ENCODE data around the gene SETD7.
A peak's percentile ranks its signal among the peaks of the same experiment; 100 is the strongest.

Gene SETD7

DNA sequence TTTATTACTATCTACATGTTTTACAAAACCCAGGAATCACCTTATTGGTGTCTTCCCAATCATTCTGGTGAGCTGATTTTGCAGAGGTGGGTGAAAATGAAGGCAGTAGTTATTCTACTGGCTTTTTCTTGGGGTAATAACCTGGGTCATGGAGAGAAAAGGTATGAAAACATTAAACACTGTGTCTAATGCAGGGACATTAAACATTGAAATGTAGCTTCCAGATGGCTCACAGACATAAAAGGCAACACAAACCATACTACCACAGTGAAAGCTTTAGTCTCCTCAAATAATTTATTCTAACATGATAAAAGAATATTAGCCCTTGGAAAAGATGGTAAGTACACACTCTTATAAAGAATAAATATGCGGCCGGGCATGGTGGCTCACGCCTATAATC lies 8.0 kb downstream of the SETD7 start:
- DNase-seq = no peak

DNA sequence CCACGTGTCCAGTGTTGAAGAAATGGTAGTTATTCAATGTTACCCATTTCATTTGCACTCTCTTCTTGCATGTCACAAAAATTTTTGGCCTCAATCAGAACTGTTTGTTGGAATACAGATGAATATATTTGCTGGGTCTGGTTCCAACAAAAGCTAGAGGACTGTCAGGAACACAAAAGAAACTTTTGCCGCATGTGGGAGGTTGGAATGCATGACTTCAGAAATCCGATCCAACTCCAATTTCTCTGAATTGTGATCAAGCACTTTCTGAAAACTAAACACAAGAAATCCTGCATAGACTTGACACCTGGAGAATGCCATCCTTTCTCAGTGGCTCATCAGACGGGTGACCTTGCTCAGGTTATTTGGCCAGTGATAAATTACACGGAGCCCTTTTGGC lies 15.4 kb downstream of the SETD7 start:
- no peak for DNase-seq

DNA sequence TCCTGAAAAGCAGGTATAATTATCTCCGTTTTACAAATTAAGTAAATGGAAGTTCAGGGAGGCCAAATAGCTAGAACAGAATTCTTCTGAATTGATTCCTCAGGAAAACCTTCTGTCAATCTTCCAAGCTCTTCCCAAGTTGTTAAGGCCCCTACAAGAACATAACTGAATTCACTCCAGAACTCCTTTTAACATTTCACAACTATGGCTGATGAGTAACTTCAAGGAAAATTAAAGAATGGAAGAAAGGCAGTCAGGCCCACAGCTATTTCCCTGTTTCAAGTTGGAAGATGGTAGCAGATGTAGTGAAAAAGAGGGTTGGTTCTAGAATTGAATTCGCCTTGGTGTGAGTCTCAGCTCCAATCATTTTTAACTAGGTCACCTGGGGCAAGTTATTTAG lies 15.9 kb downstream of the SETD7 start:
- no peak for DNase-seq

DNA sequence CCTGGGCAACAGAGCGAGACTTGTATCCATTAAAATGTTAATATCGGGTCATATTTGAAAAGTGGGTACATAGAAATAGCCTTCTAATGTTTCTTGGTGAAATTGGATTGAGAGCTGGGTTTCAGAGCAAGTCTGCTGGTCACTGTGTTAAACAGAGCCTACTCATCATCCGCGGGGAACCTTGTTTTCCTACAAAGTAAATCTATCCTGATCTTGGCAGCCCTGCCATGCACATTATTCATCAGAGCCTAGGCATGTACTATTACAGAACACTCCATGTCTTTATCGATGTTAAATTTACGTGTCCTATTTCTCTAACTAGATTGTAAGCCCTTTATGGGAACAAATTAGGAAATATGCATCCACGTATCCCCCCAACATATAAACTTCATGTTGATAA lies 18.7 kb downstream of the SETD7 start:
- DNase-seq = no peak

DNA sequence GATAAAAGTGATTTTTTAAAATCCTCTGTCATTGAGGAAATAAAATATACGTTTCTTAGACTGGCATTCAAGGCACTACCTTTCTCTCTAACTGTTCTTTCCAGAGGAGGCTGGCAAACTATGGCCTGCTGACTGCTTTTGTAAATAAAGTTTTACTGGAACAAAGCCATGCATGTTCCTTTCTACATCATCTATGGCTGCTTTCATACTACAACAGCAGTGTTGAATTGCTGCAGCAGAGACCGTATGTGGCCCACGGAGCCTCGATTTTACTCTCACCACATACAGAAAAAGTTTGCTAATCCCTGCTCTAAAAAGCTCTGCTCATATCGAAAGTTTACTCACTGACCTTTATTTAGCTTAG lies 20.2 kb downstream of the SETD7 start:
- no peak for DNase-seq

DNA sequence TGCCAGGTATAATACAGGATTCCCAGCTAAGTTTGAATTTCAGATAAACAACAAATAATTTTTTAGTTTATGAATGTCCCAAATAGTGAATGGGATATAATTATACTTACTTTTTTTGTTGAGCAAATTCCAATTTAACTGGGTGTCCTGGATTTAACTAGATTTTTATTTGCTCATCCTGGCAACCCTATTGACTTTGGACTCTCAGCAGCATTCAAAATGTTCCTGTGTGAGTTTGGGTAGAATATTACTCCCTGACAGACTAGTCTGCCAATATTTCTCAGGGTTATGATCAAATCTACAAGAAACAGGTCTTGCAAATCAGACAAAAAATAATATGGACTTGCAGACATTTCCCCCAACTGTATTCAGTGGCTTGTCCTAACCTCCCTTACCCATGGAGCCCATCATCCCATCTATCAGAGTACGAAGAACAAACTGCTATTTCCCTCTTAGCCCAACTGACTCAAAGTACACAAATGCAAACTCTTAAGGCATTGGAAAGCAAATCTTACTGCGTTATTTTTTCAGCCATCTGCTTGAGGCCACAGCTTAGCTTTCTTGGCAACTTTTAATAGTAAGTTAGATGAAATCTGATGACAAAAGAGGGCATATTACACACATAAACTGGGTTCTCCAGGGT lies 20.7 kb downstream of the SETD7 start:
- DNase-seq = no peak

DNA sequence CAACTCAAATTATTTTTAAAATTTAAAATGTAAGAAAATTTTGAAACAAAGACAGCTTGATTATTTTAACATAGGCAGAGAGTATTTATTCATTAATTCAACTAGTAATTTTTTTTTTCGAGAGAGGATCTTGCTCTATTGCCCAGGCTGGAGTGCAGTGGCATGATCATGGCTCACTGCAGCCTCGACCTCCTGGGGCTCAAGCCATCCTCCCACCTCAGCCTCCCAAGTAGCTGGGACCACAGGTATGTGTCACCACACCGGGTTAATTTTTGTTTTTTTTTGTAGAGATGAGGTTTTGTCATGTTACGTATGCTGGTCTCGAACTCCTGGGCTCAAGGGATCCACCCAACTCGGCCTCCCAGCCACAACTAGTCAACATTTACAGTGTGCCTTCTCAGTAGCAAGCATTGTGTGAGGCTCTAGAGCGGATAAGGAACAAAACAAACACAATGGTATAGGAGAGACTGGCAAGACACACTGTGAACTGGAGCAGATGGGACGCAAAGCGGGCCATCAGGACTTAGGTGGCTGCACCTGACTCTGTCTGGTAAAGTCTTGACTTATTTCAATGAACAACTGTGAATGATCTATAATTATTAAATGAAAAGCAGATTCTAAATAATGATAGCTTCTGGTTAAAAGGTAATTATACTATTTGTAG lies 21.6 kb downstream of the SETD7 start:
- DNase-seq = no peak

DNA sequence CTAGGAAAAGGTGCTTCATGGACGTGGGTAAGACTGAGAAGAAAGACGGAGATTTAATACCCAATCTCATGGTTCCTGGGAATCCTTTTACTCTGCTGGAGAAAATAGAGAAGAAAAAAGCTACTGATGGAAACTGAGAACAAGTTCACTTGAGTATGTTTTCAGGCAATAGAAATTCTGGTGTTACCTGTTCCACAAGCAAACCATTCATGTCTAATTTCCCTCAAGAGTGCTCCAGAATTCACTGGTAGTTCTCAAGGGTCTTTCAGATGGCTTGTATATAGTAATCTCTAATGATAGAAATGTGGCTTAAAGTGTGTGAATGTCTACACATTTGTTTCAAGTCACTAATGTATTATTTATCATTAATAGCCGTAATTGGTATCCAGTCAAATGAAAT lies 22.5 kb downstream of the SETD7 start:
- DNase-seq = no peak

DNA sequence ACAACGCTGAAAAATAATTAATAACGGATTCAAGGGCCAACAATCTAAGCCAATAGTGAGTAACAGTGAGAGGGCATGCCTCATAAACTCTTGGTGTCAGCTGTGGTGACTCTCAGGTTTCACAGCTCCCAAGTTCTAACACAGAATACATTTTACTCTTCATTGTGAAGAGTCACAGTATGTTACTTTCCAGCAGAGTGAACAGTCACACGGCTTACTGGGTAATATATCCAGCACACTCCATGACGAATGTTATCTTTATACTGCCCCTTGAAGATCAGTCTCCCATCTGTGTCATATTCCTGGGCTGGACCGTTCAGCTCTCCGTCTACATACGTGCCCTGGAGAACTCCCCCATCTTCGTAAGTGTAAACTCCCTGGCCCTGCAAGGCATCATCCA lies 23.1 kb downstream of the SETD7 start:
- no peak for DNase-seq

DNA sequence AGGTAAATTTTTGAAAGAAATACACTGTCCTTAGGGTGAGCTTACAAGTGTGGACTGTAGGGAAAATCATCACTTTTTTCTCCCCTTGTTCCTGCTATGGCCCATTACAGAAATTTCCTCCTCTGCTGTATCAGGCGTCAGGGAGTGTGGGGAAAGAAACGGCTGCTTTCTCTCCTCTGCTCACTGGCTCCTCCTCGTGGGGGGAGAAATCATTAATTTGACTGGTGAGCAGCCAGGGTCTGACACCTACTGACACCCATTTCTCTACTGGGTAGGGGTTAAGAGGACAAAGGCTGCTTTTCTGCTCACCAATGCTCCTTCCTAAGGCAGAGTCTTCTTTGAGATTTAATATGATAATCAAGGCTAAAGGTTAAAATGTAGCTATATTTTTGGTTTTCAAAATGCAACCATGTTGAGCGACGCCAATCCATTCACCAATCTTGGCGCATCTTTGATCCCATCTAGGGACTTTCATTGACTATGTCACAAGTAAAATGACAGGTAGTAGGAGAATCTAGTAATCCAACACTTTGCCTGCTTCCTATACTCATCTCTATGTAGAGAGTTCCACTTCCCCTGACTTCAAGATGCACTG lies 25.1 kb downstream of the SETD7 start:
- DNase-seq = peak; percentile 60

DNA sequence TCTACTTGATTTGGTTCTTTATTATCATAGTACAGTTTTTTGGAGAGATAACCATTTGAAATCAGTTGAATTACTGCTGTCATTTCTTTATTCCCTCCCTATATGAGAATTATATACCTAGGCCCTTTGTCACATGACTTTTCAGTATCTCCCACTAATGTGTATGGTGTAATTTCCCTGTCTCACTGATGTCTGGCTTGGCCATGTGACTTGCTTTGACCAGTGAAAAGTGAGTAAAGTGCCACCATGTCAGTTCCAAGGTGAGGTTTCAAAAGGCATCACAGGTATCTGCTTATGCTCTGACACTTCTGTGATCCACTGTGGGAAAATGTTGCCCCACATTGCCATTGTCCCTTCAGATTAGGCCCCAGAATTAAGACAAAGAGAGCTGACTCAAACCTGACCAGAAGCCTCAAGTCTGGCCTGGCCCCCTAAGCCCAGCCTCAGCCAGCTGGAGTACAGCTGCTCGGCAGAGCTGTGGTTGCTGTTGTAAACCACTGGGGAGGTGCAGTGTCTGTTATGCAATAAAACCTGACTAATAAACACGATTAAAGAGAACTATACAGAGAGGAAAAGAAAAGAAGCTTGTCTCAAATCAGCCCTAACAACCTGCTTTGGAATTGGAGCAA lies 27.5 kb downstream of the SETD7 start:
- no peak for DNase-seq

DNA sequence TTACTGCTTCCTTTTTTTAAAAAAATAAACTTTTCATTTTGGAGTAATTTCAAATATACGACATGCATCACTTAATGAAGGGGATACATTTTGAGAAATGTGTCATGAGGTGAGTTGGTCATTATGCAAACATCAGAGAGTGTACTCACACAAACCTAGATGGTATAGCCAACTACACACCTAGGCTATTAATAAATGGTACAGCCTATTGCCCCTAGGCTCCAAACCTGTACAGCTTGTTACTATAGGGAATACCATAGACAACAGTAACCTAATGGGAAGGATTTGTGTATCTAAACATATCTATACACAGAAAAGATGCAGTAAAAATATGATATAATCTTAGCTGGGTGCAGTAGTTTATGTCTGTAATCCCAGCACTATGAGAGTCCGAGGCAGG lies 29.1 kb downstream of the SETD7 start:
- DNase-seq = no peak

DNA sequence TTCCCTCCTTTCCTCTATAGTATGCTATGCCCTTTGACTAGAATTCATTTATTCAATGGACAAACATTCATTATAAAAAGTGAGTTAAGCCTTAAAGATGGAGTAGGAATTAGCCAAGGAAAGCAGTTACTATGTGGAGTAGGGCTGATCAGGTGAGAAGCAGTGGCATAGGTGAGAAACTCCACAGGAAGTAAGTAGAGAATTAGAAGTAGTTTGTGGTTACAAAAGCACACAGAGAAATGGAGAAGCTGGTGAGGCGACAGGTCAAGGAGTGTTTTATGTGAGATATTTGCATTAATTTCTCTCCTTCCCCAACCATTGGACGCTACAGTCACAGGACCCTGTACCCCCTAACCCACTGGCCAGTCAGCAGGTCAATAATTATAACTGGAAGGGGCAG lies 30.6 kb downstream of the SETD7 start:
- DNase-seq = no peak

DNA sequence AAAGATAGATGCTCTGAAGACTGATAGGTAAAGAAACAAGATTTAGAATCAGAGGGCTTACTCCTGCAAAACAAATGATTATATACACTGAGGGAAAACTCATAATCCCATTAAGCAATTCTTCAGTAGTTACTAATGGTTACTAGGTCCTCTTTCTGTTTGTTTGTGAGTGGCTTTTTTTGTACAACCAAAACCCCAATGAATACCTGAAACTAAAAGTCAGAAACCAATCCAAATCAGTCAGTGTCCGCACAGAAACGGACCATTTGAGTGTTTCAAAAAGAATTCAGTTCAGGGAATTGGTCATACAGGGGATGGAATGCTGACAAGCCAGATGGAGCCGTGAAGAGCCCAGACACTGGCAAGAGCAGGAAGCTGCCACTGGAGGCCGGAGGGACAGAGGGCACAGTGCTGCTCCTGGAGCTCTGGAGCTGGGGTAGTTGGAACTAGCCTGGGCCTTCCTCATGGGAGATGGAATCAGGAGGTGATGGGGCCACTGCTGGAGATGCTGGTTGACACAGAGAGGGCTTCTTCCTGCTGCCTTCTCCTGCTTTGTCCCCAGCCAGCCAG lies 31.9 kb downstream of the SETD7 start:
- DNase-seq = no peak

DNA sequence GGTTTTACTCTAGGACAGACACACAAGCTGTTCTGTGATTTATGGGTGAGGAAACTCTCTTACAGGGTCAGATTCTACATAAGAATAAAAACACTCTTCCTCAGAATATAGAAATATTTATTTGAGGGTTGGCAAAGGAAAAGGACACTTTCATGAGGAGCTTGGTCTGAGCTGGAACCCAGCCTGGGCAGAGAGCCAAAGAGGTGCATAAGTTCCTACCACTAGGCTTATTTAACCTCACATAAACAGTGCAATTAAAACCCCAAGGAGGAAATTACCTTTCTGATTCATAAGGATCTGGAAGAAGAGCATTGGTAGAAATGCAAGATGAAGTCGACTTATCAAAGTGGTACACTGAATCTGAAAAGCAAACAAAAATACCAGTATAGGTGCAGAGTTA lies 32.9 kb downstream of the SETD7 start:
- DNase-seq = no peak

DNA sequence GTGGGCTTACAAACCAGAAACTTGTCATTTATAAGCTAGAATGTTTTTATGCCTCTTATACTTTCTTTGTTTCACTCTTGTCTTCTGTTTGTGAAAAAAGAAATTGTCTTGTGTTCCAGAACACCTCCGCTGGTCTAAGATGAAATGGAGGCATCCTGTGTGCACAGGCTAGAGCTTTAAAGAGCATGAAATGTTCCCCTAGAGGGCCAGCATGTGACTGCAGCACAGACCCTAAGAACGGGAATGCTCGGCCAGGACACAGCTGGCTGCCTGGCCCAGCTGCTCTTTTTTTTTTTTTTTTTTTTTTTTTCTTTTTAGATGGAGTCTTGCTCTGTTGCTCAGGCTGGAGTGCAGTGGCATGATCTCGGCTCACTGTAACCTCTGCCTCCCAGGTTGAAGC lies 33.6 kb downstream of the SETD7 start:
- DNase-seq = no peak

DNA sequence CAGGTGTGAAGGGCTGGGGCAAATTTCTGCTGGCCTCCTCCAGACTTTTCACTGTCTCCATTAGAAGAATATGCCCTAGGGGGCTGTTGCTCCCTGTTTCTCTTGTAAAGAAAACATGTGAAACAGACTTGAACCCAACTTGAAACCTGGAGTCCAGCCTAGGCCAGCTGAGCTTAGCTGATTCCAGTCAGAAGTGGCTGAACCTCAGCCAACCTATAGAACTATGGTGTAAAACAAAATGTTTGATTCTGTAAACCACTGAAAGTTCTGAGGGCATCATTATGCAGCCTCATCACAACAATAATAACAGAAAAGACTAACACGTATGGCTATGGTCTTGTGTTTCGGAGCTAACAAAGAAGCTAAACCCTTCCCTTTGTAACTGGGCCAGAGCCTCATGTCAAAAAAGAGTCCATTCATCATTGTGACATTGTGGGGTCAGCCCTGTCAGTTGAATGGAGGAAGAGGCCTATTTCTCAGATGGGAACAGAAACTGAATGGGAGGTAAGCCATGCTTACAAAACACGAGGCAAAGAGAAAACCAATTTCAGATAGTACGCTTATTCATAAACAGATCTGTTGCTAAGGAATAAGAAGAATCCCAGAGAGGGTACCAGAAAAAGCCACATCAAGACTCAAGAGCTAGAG lies 34.1 kb downstream of the SETD7 start:
- no peak for DNase-seq

DNA sequence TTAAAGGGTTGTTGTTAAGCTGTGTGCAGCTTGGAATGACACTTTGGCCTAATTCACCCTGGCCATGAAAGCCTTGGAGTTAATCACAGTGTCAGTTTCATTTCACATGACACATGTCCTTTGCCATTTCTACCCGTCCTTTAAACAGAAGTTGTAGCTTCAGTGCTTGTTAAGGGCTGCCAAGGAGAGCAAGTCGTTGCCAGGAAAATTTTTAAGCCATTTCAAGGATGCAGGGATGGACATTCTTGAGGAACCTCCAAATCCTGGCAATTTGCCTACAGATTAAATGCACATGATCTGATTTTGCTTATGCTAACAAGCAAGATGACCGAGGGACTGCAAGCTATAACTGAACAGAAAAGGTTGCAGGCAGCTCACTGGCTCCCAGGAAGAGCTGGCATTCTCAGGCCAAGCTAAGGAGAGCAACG lies 40.5 kb downstream of the SETD7 start:
- DNase-seq = no peak

DNA sequence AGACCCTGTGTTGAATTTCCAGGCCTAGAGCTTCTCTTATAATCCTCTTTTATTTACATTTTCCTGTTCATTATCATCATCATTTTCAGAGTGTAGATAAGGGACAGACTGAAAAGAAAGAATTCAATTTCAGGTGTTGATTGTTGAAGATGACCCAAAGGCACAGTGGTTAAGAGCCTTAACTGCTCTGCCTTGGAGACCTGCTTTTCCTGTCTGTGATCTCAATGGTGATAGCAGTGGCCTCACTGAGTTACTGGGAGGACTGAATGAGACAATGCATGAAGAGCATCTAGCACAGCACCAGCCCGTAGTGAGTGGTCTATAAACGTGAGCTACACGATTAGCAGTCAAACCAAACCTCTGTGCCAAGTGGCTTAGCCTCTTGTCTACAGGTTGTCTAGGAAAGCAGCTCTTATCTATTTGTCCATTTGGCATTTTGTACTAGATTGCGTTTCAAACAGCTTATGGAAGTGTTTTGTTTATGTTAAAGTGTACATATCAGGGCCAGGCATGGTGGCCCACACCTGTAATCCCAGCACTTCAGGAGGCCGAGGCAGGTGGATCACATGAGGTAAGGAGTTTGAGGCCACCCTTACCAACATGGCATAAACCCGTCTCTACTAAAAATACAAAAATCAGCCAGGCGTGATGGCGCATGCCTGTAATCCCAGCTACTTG lies 41.5 kb downstream of the SETD7 start:
- DNase-seq = no peak

DNA sequence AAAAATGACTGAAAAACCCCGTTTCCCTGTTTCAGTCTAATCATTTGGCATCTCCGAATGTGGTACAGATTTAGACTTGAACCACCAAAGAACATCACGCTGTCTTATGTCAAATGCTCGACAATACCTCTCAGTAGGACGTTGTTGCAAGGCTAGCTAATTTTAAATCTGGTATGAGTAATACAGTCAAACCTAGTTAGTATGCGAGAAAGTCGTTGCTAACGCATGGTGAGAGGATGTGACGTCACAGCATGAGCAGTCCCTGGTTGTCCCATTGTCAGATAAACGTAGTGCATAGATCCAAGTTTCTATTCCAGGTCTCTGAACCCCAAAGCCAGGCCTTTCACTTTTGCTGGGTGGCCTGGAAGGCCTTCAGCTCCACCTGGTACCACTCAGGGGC lies 44.7 kb downstream of the SETD7 start:
- no peak for DNase-seq

DNA sequence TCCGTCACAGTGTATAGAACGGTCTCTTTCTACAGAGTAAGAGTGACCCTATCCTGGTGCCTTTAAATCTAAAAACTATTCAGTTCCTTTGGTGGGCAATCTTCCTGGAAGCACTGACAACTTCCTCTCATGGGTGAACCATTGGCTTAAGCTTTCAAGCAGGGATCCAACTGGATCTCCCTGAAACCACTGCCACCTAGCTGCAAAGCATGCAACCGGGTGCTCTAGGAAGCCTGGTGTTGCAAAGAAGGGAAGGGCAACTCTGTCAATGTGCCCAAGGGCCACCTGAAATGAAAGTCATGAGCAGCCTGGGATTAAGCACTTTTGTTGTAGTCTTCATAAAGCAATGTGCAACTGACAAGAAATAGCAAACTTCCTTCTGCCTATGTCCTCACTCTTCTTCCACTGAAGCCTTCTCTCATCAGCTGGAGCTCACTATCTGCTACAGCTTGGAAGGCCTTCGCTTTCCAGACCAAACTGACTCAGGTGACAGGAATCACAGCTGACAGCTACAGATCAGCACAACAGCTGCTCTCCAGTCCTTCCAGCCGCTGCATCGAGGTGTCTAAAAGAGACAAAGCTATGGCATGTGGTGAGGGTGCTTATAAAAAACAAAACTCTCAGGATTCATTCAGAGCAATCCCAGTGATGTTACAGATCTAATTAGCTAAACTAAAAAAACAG lies 46.1 kb downstream of the SETD7 start:
- DNase-seq = no peak

DNA sequence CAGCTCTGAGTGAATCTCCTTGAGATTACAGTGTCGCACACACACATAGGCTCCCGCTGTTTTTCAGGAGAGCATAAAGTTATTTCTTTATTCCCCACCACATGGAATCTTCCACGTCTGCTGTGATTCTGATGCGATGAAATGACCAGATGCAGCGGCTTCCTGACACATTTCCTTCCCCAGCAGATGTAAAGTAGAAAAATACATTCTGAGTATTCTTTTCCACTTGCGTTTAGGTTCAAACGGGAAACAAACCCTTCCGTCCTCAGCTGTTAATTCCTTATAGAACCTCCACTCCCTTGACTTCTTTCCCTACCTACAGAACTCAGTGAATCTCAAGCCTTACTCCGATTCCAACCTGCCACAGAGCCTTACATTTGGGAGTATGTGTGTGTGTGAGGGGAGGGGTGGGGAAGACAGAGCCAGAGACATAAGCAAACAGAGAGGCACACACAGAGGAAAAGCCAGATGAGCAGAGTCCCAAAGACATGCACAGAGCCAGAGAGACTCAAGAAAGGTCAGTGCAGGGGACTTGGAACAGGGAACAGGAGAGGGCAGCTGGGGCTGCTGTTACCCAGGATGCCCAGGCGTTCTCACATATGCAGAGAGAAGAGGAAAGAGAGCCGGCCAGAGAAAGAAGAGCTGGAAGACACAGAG lies 47.3 kb downstream of the SETD7 start:
- DNase-seq = no peak
